HEK293 (cell line): ENCODE measurements around the gene BICRAL.

Source experiments
- CTCF ChIA-PET: fragments of 350-600 bp; formaldehyde crosslinking; extraction: SDS; loops from one replicate; lab custom pipeline; 2021; ENCODE audit warnings: antibody characterized with exemption; lab: Yijun Ruan, JAX
- POLR2A ChIA-PET: fragments of 300-600 bp; formaldehyde crosslinking; extraction: SDS; loops from one replicate; lab custom pipeline; 2020; ENCODE audit warnings: antibody characterized with exemption, inconsistent platforms; lab: Yijun Ruan, JAX
- H3K27ac ChIP-seq: fragments of 200-500 bp; sonication (Bioruptor generic); 2 replicates; pipeline ENCODE4 v1.5.1; 2014; ENCODE audit warnings: low read depth, low read length, control low read depth, inconsistent platforms; ENCODE audit errors: extremely low read depth
- H3K36me3 ChIP-seq, 2 experiments: fragments of 200-500 bp in 1 of 2; sonication (Bioruptor generic) in 1 of 2; 1 replicate in 1 of 2; 2 replicates in 1 of 2; pipeline ENCODE4 v1.5.1; 2014 to 2017; ENCODE audit warnings: inconsistent platforms in 2 of 2, low read length in 2 of 2; ENCODE audit not compliant: control insufficient read depth in 2 of 2, insufficient read depth in 1 of 2
- H3K4me1 ChIP-seq: fragments of 200-500 bp; sonication (Bioruptor generic); 2 replicates; pipeline ENCODE4 v1.5.1; 2014; ENCODE audit warnings: mild to moderate bottlenecking, low read length, inconsistent platforms; ENCODE audit not compliant: control insufficient read depth, insufficient read depth
- H3K4me3 ChIP-seq: 2 replicates; pipeline ENCODE4 v1.5.1; 2011; ENCODE audit warnings: low read depth, mild to moderate bottlenecking, control low read depth, low read length, moderate library complexity
- H3K9me3 ChIP-seq: fragments of 200-500 bp; sonication (Bioruptor generic); 2 replicates; pipeline ENCODE4 v1.5.1; 2014; ENCODE audit warnings: low read depth, low read length, inconsistent platforms; ENCODE audit not compliant: control insufficient read depth, insufficient read depth
- AEBP2 ChIP-seq: fragments of 450-650 bp; formaldehyde crosslinking; IDR thresholded peaks from 2 replicates; pipeline ENCODE4 v1.5.1; 2016; ENCODE audit warnings: missing biosample characterization, missing genetic modification characterization, borderline replicate concordance
- GLI2 ChIP-seq: fragments of 450-650 bp; formaldehyde crosslinking; IDR thresholded peaks from 2 replicates; pipeline ENCODE4; 2017; ENCODE audit warnings: missing biosample characterization, missing genetic modification characterization, low read depth, borderline replicate concordance
- MZF1 ChIP-seq: fragments of 450-650 bp; formaldehyde crosslinking; IDR thresholded peaks from 2 replicates; pipeline ENCODE4 v1.5.1; 2017; ENCODE audit warnings: missing biosample characterization, missing genetic modification characterization, borderline replicate concordance
- PRDM6 ChIP-seq: fragments of 450-650 bp; formaldehyde crosslinking; IDR thresholded peaks from 2 replicates; pipeline ENCODE4 v1.5.1; 2017; ENCODE audit warnings: missing biosample characterization, missing genetic modification characterization
- REPIN1 ChIP-seq: fragments of 450-650 bp; formaldehyde crosslinking; IDR thresholded peaks from 2 replicates; pipeline ENCODE4 v1.5.1; 2017; ENCODE audit warnings: missing biosample characterization, missing genetic modification characterization, low read depth
- SP3 ChIP-seq: fragments of 450-650 bp; formaldehyde crosslinking; IDR thresholded peaks from 2 replicates; pipeline ENCODE4 v1.5.1; 2016; ENCODE audit warnings: missing biosample characterization, missing genetic modification characterization
- ZBTB48 ChIP-seq: fragments of 450-650 bp; formaldehyde crosslinking; IDR thresholded peaks from 2 replicates; pipeline ENCODE4 v1.5.1; 2016; ENCODE audit warnings: missing biosample characterization, missing genetic modification characterization
- ZNF121 ChIP-seq: fragments of 450-650 bp; formaldehyde crosslinking; IDR thresholded peaks from 2 replicates; pipeline ENCODE4 v1.5.1; 2016; ENCODE audit warnings: missing biosample characterization, missing genetic modification characterization
- ZNF148 ChIP-seq: fragments of 450-650 bp; formaldehyde crosslinking; IDR thresholded peaks from 2 replicates; pipeline ENCODE4 v1.5.0; 2017; ENCODE audit warnings: missing biosample characterization, missing genetic modification characterization, borderline replicate concordance
- ZNF175 ChIP-seq: fragments of 450-650 bp; formaldehyde crosslinking; IDR thresholded peaks from 2 replicates; pipeline ENCODE4 v1.5.1; 2016; ENCODE audit warnings: missing biosample characterization, missing genetic modification characterization
- ZNF394 ChIP-seq: fragments of 450-650 bp; formaldehyde crosslinking; IDR thresholded peaks from 2 replicates; pipeline ENCODE4 v1.5.1; 2016; ENCODE audit warnings: missing biosample characterization, missing genetic modification characterization, mild to moderate bottlenecking, moderate library complexity, borderline replicate concordance
- ZNF555 ChIP-seq: fragments of 450-650 bp; formaldehyde crosslinking; conservative IDR thresholded peaks from 2 replicates; pipeline ENCODE4 v1.5.1; 2017; ENCODE audit warnings: missing biosample characterization, mild to moderate bottlenecking, missing genetic modification characterization, inconsistent platforms
- ZNF629 ChIP-seq: fragments of 450-650 bp; formaldehyde crosslinking; IDR thresholded peaks from 2 replicates; pipeline ENCODE4 v1.5.1; 2017; ENCODE audit warnings: missing biosample characterization, missing genetic modification characterization
- TF ChIP-seq, protein P1 (sequence below): fragments of 450-650 bp; formaldehyde crosslinking; IDR thresholded peaks from 2 replicates; pipeline ENCODE4 v1.5.1; 2017; ENCODE audit warnings: missing biosample characterization, mild to moderate bottlenecking, missing genetic modification characterization, moderate library complexity
- TF ChIP-seq, protein P2 (sequence below): fragments of 450-650 bp; formaldehyde crosslinking; IDR thresholded peaks from 2 replicates; pipeline ENCODE4 v1.5.1; 2016; ENCODE audit warnings: missing biosample characterization, missing genetic modification characterization, low read depth
- TF ChIP-seq, protein P3 (sequence below): fragments of 450-650 bp; formaldehyde crosslinking; IDR thresholded peaks from 2 replicates; pipeline ENCODE4 v1.5.1; 2017; ENCODE audit warnings: missing biosample characterization, missing genetic modification characterization
- TF ChIP-seq, protein P4 (sequence below): fragments of 450-650 bp; formaldehyde crosslinking; IDR thresholded peaks from 2 replicates; pipeline ENCODE4; 2016; ENCODE audit warnings: missing biosample characterization, missing genetic modification characterization
- TF ChIP-seq, protein P5 (sequence below): fragments of 450-650 bp; formaldehyde crosslinking; IDR thresholded peaks from 2 replicates; pipeline ENCODE4 v1.5.1; 2016; ENCODE audit warnings: missing biosample characterization, missing genetic modification characterization

Gene BICRAL

DNA sequence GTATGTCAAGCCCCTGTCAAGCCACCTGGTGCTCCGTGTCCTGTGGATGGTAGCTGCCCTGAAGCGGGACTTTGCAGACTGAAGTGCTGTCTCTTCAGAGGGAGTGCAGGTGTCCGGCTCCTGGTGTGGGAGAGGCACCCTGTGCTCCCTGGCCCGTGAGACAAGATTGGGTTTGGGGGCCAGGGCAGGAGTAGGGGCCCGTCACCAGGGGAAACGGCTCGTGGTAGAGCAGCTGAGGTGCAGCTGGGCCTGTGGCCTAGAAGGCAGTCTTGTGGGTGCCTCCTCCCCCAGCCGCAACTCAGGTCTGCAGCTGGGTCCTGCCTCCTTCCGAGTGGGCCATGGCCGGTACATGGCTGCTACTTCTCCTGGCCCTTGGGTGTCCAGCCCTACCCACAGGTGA, 133.9 kb downstream of the BICRAL start, which contains the start of gene PTCRA (continued):
- TF ChIP-seq GLI2 (no peak), MZF1 (tag by site-specific recombination) (no peak), REPIN1 (tag by site-specific recombination) (no peak), ZNF394 (tag by site-specific recombination) (no peak), ZNF121 (tag by site-specific recombination) (no peak), ZNF175 (no peak), ZNF555 (tag by site-specific recombination) (no peak), SP3 (tag by site-specific recombination) (no peak), AEBP2 (tag by site-specific recombination) (no peak)
- TF ChIP-seq, protein P1, sequence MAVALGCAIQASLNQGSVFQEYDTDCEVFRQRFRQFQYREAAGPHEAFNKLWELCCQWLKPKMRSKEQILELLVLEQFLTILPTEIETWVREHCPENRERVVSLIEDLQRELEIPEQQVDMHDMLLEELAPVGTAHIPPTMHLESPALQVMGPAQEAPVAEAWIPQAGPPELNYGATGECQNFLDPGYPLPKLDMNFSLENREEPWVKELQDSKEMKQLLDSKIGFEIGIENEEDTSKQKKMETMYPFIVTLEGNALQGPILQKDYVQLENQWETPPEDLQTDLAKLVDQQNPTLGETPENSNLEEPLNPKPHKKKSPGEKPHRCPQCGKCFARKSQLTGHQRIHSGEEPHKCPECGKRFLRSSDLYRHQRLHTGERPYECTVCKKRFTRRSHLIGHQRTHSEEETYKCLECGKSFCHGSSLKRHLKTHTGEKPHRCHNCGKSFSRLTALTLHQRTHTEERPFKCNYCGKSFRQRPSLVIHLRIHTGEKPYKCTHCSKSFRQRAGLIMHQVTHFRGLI (tag by site-specific recombination) = no peak
- TF ChIP-seq, protein P2, sequence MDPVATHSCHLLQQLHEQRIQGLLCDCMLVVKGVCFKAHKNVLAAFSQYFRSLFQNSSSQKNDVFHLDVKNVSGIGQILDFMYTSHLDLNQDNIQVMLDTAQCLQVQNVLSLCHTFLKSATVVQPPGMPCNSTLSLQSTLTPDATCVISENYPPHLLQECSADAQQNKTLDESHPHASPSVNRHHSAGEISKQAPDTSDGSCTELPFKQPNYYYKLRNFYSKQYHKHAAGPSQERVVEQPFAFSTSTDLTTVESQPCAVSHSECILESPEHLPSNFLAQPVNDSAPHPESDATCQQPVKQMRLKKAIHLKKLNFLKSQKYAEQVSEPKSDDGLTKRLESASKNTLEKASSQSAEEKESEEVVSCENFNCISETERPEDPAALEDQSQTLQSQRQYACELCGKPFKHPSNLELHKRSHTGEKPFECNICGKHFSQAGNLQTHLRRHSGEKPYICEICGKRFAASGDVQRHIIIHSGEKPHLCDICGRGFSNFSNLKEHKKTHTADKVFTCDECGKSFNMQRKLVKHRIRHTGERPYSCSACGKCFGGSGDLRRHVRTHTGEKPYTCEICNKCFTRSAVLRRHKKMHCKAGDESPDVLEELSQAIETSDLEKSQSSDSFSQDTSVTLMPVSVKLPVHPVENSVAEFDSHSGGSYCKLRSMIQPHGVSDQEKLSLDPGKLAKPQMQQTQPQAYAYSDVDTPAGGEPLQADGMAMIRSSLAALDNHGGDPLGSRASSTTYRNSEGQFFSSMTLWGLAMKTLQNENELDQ (tag by site-specific recombination) = no peak

- Histone ChIP-seq H3K9me3 (no peaks in the 10 kb centered on the region), H3K36me3 (no peaks in the 10 kb centered on the region), H3K27ac (no peak overlapping the region), H3K4me1 (no peaks in the 10 kb centered on the region), H3K4me3 (no peak overlapping the region)
- POLR2A ChIA-PET = interaction anchor here (0.6 to 4.6 kb wide), 3 partner anchors 10 to 367 kb away, joined by 3 to 27 read pairs (median 8); partner anchors contain the start of gene CNPY3
- CTCF ChIA-PET = interaction anchor here (0.6 to 1.2 kb wide), 3 partner anchors 12 to 45 kb away, joined by 3 to 7 read pairs (median 4); partner anchors contain the start of gene CNPY3
- TF ChIP-seq ZBTB48 (tag by site-specific recombination) = no peak
- no peak for TF ChIP-seq ZNF148 (tag by site-specific recombination)
- TF ChIP-seq, protein P3, sequence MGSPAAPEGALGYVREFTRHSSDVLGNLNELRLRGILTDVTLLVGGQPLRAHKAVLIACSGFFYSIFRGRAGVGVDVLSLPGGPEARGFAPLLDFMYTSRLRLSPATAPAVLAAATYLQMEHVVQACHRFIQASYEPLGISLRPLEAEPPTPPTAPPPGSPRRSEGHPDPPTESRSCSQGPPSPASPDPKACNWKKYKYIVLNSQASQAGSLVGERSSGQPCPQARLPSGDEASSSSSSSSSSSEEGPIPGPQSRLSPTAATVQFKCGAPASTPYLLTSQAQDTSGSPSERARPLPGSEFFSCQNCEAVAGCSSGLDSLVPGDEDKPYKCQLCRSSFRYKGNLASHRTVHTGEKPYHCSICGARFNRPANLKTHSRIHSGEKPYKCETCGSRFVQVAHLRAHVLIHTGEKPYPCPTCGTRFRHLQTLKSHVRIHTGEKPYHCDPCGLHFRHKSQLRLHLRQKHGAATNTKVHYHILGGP (tag by site-specific recombination) = no peak
- TF ChIP-seq, protein P4, sequence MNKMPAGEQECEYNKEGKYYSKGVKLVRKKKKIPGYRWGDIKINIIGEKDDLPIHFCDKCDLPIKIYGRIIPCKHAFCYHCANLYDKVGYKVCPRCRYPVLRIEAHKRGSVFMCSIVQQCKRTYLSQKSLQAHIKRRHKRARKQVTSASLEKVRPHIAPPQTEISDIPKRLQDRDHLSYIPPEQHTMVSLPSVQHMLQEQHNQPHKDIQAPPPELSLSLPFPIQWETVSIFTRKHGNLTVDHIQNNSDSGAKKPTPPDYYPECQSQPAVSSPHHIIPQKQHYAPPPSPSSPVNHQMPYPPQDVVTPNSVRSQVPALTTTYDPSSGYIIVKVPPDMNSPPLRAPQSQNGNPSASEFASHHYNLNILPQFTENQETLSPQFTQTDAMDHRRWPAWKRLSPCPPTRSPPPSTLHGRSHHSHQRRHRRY (tag by site-specific recombination) = no peak
- TF ChIP-seq, protein P5, sequence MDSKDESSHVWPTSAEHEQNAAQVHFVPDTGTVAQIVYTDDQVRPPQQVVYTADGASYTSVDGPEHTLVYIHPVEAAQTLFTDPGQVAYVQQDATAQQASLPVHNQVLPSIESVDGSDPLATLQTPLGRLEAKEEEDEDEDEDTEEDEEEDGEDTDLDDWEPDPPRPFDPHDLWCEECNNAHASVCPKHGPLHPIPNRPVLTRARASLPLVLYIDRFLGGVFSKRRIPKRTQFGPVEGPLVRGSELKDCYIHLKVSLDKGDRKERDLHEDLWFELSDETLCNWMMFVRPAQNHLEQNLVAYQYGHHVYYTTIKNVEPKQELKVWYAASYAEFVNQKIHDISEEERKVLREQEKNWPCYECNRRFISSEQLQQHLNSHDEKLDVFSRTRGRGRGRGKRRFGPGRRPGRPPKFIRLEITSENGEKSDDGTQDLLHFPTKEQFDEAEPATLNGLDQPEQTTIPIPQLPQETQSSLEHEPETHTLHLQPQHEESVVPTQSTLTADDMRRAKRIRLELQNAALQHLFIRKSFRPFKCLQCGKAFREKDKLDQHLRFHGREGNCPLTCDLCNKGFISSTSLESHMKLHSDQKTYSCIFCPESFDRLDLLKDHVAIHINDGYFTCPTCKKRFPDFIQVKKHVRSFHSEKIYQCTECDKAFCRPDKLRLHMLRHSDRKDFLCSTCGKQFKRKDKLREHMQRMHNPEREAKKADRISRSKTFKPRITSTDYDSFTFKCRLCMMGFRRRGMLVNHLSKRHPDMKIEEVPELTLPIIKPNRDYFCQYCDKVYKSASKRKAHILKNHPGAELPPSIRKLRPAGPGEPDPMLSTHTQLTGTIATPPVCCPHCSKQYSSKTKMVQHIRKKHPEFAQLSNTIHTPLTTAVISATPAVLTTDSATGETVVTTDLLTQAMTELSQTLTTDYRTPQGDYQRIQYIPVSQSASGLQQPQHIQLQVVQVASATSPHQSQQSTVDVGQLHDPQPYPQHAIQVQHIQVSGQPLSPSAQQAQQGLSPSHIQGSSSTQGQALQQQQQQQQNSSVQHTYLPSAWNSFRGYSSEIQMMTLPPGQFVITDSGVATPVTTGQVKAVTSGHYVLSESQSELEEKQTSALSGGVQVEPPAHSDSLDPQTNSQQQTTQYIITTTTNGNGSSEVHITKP = no peak
- peak; percentile 28; the same call in 1 of the 2 replicates for TF ChIP-seq ZNF629 (tag by site-specific recombination)
- no peak for TF ChIP-seq PRDM6 (tag by site-specific recombination)
Observed at GRCh38 chr6:42916288-42916687, 134.4 kb downstream of the BICRAL start.
